NB4 (cell line): ENCODE measurements around the gene GSG1L2.

Experiments
- CTCF ChIP-seq: IDR thresholded peaks from one replicate; pipeline ENCODE4 v1.5.1; 2012; ENCODE audit warnings: low read depth, low read length
- POLR2A ChIP-seq: IDR thresholded peaks from 2 replicates; pipeline ENCODE4 v1.6.1; 2011; ENCODE audit warnings: mild to moderate bottlenecking; ENCODE audit not compliant: insufficient read length; ENCODE audit errors: extremely low read depth

- TF ChIP-seq POLR2A (no peak), CTCF (no peak)
These were observed 23.4 kb upstream of the GSG1L2 start for GRCh38 chr17:9845306-9845705.
